ENCODE results near the gene DCP1B.

The DCP1B gene

DNA sequence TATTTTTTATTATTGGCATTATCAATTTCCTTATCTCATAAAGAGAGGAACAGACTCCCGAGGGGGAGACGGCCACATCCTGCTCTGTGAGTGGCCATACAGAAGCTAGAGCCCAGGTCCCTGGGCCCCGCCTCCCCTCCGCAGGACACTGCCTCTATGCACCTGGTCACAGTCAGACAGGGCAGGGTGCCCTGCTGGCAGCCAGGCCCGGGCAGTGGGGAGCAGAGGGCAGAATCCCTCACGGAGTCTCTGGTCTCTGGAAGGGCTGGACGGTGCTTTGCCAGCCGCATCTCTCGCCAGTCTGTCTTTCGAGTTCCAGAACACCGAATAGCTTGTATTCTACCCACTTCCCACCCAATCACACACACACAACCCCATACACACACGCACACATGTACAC, 69.4 kb downstream of the DCP1B start:
- no peak for DNase-seq (ENCODE audit: low spot score)

DNA sequence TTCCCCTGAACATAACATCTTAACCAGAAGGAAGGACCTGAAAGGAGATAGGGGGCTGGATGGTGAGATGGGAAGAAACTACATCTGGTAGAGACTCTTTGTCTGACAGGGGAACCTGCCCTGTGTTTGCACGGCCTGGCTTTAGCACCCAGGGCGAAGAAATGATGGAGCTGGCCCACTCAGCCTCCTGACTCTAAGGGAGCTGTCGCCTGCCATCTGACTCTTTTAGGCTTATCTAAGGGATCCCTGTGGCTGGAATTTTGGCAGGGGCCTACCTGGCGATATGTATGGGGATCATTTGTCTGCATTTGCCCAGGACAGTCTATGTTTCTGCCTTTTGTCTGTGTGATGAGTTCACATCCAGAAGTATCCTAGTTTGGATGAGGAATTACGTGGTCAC, 70.2 kb downstream of the DCP1B start:
- DNase-seq (ENCODE audit: low spot score) = no peak

DNA sequence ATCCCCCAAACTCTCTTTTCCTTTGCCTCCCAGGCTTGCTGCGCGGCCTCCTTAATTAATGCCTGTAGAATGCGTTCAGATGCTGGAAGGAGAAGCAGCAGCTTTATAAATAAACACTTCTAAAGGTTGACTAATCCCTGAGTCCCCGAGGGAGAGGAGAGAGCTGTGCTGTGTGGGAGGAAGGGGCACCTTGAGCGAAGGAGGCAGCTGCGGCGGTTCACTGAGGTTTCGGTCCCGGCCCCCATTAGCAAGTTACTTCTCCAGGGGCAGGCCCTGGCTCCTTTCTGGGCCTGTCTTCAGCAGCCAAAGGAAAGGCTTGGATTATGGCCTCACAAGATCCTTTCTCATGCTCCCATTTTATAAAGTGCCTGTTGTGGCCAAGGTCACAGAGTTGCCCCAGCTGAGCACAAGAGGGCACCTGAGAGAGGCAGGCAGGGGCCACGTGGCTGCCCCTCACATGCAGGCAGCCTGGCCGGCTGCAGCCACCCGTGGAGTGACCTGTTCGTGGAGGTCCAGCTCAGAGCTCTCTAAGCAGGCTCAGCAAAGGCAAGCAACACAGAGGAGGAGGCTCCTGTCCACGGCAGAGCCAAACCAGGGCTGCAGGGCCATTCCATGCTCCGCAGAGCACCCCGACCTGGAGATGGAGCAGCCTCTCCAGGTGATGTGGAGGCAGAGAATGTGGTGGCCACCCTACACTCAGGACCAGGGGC, 70.8 kb downstream of the DCP1B start:
- DNase-seq (ENCODE audit: low spot score) = no peak

DNA sequence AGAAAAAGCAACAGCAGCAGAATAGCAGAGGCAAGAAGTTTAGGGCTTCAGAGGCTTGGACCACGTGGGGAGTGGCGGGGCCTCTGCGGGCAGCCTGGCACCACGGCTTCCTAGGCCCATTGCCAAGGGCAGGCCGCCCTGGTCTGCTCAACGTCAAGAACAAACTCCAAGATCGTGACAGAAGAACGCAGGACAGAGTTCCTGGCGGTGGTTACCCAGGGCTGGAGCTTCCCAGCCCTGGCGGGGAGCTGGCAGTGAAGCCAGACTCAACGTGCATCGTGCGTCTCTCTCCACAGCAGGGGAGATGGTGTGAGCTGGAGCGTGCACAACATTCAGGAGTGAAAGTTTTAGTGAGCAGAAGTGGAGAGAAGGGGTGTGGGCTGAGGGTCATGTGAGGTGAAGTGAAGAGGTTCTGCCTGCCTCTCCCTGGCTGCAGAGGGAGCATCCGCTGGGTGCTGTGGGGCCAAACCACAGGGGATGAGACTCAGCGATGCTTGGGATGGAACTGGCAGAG, 71.9 kb downstream of the DCP1B start:
- no peak for DNase-seq (ENCODE audit: low spot score)

DNA sequence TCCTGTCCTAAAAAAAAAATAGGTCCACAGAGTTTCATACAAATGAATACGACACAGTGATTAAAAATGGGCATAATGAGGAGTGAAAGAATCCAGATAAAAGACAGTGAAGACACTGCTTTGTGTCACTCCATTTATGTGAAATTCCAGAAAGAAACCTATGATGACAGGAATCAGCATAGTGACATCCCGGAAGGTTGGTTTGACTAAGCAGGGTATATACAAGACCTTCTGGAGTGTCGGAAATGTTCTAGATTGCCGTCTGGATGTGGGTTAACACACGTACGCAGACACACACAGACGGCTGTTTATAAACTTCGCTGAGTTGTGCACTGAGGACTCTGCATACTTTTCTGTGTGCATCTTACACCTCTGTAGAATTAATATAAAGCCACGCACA, 72.6 kb downstream of the DCP1B start:
- DNase-seq (ENCODE audit: low spot score) = no peak

DNA sequence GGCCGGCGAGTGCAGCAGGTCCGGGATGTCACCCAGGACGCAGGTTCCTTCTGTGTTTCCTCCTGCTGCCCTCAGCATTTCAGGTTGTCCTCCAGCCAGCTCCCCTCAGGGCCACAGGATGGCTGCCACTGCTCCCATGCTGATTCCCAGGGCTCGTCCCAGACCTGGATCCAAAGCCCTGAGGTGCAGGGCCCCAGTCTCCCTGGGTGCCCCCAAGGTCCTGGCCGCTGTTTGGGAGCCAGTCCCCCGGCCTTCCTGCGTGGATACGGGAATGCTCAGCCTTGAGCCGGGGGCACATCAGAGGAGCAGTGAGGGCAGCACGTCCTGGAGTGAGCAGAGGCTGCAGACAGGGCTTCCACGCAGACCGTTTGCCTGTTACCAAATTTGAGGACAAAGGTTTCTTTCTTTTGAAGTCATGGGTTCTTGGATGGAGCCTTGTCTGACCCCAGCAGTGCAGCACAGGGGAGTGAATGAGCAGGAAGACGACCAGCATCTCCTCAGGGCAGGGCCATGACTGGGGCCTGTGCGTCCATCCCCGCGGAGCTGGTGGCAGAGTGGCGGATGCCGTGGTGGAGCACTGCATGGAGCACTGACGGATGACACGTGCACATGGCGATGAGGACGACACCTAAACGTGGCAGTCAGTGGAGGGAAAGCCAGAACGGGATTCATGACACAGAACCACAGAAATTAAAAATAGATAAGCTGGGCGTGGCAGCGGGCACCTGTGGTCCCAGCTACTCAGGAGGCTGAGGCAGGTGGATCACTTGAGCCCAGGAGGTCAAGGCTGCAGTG, 73.3 kb downstream of the DCP1B start:
- DNase-seq (ENCODE audit: low spot score) = no peak

DNA sequence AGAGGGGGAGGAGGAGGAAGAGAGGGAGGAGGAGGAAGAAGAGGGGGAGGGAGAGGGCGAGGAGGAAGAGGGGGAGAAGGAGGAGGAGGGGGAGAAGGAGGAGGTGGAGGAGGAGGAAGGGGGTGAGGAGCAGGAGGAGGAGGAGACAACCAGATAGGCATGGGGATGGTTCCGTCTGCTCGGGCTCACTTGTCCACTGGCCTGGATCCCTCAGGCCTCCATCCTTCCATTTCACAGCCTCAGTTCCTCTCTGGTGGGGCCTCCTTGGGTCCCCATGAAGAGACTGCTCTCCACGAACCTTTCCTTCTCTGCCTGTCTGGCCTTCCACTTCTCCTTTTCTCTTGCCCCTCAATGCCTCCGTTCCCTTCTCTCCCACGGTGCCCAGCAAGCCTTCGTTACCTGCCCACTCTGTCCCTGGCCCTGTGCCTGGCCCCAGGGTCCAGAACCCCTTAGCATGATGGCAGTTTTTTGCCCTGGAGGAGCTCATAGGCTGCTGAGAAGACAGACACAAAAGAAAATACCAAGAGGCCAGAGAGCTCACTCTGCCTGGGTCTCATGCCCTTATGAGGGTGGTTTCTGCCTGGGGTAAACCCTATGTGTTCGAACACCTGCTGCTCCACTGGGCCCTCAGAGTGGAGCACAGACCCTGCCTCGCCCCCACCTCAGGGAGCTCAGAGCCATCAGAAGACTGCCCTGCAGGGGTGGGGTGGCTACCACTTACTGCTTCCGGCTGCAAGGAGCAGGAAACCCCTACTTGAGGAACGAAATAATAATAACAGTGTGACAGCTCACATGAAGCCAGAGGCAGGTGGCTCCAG, 74.1 kb downstream of the DCP1B start:
- DNase-seq (ENCODE audit: low spot score) = no peak

DNA sequence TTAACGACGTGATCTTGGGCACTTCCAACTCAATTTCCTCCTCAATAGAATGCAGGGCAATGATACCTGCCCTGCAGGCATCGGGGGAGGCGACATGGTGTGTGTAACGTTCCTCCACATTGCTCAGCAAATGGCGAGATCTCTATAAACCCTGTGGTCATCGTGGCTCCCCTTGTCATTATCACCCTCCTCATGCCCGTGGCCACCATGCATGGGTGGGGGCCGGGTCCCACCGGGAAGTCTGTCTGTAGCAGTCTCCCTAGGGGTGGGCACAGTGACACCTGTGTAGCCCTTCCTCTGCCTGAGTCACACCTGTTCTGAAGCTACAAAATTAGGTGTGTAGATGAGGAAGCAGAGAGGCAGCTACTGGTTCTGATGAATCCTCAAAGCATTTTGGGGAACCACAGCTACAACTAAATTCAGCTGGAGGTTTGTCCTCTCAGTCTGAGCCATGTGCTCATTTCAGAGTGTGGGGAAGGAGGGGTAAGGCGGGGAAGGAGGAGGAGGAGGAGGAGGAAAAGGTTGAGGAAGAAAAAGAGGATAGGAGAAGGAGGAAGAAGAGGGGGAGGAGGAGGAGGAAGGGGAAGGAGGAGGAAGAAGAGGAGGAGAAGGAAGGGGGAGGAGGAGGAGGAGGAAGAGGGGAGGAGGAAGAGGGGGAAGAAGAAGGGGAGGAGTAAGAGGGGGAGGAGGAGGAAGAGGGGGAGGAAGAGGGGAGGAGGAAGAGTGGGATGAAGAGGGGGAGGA, 74.8 kb downstream of the DCP1B start:
- no peak for DNase-seq (ENCODE audit: low spot score)

DNA sequence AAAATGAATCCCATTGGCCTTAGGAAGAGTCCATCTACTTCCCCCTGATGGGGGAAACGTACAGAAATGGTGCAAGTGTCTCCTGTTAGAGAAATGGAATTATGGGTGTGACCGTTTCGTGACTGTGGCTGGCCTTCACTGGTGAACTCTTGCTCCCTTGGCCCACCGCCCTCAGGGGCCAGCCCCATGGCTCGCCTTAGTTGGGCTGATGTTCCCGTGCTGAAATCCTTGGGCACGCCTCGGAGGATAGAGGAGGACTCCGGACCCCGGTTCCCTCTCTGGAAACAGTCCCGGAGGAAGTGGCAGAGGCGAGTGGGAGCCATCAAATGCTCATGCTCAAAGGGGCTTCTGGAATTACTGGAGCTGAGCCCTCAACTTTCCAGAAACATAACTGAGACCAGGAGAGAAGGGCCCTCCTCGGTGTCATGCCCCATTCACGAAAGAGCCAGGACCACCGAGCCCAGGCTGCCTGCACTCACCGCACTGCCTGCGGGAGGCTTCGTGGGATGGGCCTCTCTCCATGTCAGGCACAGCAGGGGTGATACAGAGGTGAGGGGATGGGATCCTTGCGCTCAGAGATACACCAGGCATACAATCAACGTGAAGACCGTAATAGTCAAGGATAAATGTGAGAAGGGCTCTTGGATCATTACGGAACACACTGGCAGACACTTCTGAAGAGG, 75.7 kb downstream of the DCP1B start:
- DNase-seq (ENCODE audit: low spot score) = no peak

DNA sequence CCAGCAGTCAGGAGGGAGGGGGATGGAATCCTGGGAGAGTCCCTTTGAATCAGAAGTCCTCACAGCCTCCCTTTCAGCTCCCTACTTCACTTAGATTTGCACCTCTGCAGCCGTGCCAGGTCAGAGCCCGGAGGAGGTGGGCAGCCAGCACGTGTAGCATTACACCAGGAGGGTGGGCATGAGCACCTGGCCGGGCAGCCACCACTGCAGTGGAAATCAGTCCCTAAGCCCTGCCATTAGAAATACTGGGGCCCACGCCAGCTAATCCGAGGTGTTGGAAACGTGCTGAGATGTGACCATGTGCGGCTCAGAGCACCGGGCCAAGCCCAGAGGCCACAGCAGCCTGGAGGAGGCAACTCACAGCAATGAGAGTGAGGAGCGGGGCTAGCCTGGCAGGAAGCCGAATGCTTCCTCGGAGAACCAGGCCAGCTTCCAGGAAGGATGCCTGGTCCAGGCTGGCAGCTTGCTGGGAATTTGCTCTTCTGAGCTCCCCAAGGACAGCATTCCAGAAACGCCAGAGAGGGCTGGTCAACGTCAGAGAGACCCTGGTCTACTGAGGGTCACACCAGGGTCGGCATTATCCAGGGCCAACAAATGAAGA, 76.4 kb downstream of the DCP1B start:
- no peak for DNase-seq (ENCODE audit: low spot score)

DNA sequence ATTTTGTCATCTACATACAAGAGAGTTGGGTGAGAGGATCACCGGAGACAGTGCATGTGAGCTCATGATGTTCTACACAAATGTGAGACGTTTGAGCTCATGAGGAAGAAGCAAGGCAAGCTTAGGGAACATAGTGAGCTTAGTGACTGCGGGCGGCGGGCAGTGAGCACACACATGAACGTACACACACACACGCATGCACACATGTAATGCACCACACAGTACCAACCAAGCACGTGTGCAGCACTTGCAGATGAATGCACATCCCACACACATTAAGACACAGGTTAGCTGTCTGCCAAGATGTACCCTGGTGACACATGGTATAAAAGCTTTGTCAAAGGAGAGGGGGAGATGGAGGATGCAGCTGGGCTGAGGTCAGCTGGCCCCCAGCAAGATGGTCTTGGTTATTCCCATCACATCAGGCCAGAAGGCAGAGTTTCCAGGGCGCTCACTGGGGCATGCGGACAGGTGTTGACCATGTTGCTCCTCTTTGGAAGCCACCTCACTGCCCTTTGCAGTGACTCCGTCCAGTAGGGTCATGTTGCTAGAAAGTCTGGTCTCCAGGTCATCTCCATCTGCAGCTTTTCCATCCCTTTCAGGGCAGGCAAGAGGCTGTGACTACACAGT, 77.1 kb downstream of the DCP1B start:
- DNase-seq (ENCODE audit: low spot score) = no peak

DNA sequence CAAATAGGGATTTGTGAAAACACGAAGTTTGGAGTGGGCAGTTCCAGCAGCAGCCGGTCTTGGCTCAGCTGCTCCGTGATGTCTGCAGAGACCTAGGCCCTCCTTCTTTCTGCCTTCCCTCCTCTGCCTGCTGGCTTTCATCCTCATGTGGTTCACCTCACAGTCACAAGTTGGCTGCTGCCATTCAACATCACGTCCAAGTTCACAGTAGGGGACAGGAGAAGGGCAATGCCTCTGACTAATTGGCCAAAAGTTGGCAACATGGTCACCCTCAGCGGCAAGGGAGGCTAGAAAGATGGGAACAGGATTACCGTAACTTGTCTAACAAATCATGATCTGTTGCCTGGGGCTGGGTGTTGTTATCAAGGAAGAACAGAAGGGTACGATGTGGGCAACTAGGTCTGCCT, 78.0 kb downstream of the DCP1B start:
- no peak for DNase-seq (ENCODE audit: low spot score)

DNA sequence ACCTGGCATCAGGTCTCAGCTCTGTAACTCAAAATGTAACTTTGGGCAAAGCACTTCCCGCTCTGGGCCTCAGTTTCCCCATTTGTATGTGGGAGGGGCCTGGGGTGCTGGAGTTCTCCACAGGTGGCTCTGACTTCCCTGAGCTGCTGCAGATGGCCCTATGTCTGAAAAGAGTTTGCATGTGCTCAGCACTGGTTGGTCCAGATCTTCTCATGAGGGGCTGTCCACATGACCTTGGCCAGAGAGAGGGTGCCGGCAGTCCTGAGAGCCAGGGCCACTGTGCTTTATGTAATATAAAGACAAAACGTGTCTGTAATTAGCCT, 78.6 kb downstream of the DCP1B start:
- DNase-seq (ENCODE audit: low spot score) = no peak

DNA sequence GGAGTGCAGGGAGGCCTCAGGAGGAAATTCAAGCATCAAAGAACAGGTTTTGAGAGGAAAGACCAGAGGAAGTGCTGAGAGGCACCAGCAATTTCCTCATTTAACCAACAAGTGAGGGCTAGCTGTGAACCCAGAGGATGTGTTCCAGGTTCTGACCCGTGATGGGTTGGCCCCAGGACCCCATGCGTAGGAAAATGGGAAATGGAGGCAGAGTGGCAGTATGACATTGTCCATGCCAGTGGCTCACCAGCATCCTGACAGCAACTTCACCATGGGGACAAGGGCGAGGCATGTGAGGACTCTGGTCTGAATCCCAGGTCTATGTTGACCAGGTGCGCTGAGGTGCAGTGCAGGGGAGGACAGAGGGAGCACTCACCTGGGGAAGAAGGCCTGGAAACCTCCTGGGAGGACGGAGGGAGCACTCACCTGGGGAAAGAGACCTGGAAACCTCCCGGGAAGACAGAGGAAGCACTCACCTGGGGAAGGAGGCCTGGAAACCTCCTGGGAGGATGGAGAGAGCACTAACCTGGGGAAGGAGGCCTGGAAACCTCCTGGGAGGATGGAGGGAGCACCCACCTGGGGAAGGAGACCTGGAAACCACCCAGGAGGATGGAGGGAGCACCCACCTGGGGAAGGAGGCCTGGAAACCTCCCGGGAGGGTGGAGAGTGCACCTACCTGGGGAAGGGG, 79.1 kb downstream of the DCP1B start:
- no peak for DNase-seq (ENCODE audit: low spot score)

DNA sequence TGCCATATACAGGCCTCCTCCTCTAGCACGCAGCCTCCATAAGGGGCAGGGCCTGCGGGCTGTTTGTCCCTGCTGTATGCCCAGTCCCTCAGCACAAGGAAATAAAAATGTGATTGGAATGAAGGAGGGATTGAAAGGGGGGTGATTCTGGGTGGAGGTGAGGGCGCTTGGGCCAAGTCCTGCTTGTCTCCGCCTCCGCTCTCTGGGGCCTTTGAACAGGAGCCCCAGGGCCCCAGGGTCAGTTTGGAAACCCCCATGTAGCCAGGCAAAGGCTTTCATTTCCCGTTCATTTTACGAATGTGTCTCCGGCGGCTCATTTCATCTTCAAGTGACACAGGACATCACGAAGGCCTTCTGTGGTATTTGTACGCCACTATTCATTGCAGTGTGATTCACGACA, 81.3 kb downstream of the DCP1B start:
- DNase-seq (ENCODE audit: low spot score) = no peak

DNA sequence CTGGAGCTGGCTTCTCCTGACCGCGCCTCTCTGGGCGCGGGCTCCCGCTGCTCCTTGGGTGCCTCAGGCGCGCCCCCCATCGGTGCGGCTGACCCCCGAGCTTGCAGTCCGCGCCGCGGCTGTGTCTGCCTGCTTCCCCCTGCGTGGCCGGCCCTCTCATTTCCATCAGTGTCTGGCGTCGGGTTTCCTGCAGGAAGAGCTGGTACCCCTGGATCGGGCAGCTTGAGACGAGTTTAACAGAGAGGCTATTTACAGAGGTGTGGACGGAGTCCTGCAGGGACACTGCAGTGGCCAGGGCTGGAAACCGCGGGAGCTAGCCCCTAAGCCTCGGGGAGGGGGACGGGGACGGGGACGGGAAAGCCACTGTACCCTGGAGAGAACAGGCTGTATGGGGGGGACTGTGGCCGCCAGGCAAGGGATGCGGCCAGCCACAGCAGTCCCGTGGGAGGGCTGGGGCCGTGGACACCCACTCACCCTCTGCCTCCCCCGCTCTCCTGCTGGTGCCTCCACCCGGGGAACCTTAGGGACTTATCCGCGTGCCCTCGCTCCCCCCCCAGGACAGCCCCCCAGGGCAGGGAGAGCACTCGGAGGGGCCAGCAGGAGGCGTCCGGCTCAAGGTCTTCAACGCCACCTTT, 82.1 kb downstream of the DCP1B start:
- DNase-seq (ENCODE audit: low spot score) = no peak

DNA sequence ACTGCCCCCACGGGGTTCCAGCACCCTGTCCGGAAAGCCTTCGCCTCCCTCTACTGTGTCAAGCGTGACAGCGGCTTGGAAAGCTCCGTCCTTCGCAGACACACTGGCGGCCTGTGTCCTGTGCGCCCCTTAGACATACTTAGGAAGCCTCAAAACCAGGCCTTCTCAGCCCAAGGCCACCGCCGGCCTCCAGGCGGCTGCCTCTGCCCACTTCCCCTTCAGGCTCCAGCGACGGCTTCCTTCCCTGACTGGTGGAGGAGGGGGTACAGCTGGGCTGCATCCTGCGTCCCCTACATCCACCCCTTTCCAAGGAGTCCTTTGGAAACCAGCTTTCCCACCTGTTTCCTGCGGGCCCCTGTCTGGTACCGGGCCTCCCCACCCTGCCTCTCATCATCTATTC, 83.3 kb downstream of the DCP1B start:
- DNase-seq (ENCODE audit: low spot score) = no peak

DNA sequence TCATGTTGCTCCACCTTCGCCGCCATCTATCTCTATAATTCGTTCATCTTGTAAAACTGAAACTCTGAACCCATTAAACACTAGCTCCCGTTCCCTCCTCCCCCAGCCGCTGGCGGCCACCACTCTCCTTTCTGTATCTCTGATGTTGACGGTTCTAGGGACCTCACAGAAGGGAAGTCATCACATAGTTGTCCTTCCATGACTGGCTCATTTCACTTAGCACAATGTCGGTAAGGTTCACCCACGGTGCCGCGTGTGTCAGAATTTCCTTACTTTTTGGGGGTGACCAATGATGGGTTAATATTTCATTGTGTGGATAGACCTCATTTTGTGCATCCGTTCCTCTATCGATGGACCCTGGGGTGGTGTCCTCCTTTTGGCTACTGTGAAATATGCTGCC, 83.8 kb downstream of the DCP1B start:
- DNase-seq (ENCODE audit: low spot score) = no peak

DNA sequence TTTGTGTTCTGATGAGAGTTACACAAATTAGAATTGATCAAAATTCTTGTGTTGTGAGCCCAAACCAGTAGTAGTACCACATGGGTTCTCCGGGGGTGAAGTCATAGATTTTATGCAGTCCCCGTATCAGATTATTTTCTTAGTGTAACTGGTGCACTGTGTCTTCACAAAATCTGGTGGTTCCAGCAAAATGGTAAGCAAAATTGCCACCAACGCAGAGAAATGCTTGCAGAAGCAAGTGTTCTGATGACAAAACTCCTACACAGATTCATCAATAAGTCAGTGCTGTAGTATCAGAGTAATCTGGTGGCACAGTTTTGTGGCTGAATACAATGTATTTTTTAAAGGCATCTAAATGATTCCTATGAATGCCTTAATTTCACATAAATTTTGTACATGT, 84.5 kb downstream of the DCP1B start:
- DNase-seq (ENCODE audit: low spot score) = no peak

DNA sequence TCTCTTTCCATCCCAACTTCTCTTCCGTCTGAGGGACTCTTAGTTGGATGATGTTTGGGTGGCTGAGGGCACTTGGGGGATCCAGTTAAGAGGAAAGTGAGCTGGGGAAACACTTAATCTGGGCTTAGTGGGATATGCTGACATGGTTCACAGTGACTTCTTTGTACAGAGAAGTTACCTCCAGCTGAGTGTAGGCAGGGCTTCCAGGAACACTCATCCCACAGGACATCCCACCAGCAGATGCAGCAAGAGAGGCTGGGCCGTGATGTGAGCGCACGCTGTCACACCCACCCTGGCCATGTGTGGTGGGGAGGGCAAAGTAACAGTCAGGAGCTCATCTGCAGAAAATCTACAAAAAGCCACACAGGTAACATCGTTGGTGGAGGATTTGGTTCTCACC, 85.0 kb downstream of the DCP1B start:
- DNase-seq (ENCODE audit: low spot score) = no peak
